GM12878 (cell line): Measurements from ENCODE around the gene AIFM1. TPM values are rescaled to one million over a fixed set of nuclear protein-coding genes. Genes with fewer than 3 reads are reported as not detected.
A peak's percentile ranks its signal among the peaks of the same experiment; 100 is the strongest.

Experiments
- CREB1 ChIP-seq: IDR thresholded peaks from 2 replicates; pipeline ENCODE4 v1.6.1; 2012; ENCODE audit warnings: low read depth, mild to moderate bottlenecking, inconsistent platforms
- CREM ChIP-seq: IDR thresholded peaks from 2 replicates; pipeline ENCODE4 v1.6.1; 2014; ENCODE audit warnings: antibody characterized with exemption, low read depth
- ETV6 ChIP-seq, 2 experiments: fragments of 450-650 bp in 1 of 2; IDR thresholded peaks in 1 of 2; conservative IDR thresholded peaks in 1 of 2; 2 replicates each; pipeline ENCODE4 v1.6.1; 2014; ENCODE audit warnings: antibody characterized with exemption in 1 of 2, borderline replicate concordance in 1 of 2, low read depth in 1 of 2, mild to moderate bottlenecking in 1 of 2, moderate library complexity in 1 of 2
- GABPA ChIP-seq: IDR thresholded peaks from 2 replicates; pipeline ENCODE4 v1.6.1; 2014; ENCODE audit warnings: antibody characterized with exemption, low read depth, mild to moderate bottlenecking, inconsistent platforms
- HDAC2 ChIP-seq: fragments of 200-600 bp; sonication (generic); IDR thresholded peaks from 2 replicates; pipeline ENCODE4 v1.6.1; 2017
- KDM1A ChIP-seq: fragments of 200-600 bp; sonication (generic); IDR thresholded peaks from 2 replicates; pipeline ENCODE4 v1.6.1; 2016; ENCODE audit warnings: borderline replicate concordance
- MYC ChIP-seq: IDR thresholded peaks from 2 replicates; pipeline ENCODE4 v1.6.1; 2011; ENCODE audit warnings: mild to moderate bottlenecking, low read length, moderate library complexity, inconsistent platforms; ENCODE audit not compliant: insufficient read depth, insufficient replicate concordance, insufficient read length, severe bottlenecking
- NR2F1 ChIP-seq: fragments of 450-650 bp; conservative IDR thresholded peaks from 2 replicates; pipeline ENCODE4 v1.6.1; 2017; ENCODE audit warnings: mild to moderate bottlenecking
- RUNX3 ChIP-seq: IDR thresholded peaks from 2 replicates; pipeline ENCODE4 v1.6.1; 2012; ENCODE audit warnings: low read length, inconsistent platforms
- SIN3A ChIP-seq: IDR thresholded peaks from 2 replicates; pipeline ENCODE4 v1.6.1; 2012; ENCODE audit warnings: low read depth, low read length, improper control_type of control experiment
- SP1 ChIP-seq: IDR thresholded peaks from one replicate; pipeline ENCODE4 v1.6.1; 2011; ENCODE audit warnings: low read depth, low read length
- TAF1 ChIP-seq: IDR thresholded peaks from 2 replicates; pipeline ENCODE4 v1.6.1; 2011; ENCODE audit warnings: mild to moderate bottlenecking, low read depth, low read length, borderline replicate concordance
- TCF12 ChIP-seq: IDR thresholded peaks from 2 replicates; pipeline ENCODE4 v1.6.1; 2011; ENCODE audit warnings: low read depth, mild to moderate bottlenecking, low read length
- TCF7 ChIP-seq: IDR thresholded peaks from 2 replicates; pipeline ENCODE4 v1.6.1; 2014; ENCODE audit warnings: antibody characterized with exemption, borderline replicate concordance
- ZBED1 ChIP-seq: IDR thresholded peaks from 2 replicates; pipeline ENCODE4 v1.6.1; 2016; ENCODE audit warnings: borderline replicate concordance
- ZBTB33 ChIP-seq: fragments of 450-650 bp; IDR thresholded peaks from 2 replicates; pipeline ENCODE4 v1.6.1; 2017; ENCODE audit warnings: mild to moderate bottlenecking
- ZNF687 ChIP-seq: fragments of 450-650 bp; IDR thresholded peaks from 2 replicates; pipeline ENCODE4 v1.6.1; 2017; ENCODE audit warnings: mild to moderate bottlenecking, moderate library complexity
- polyA plus RNA-seq, 11 experiments: library from polyadenylated mRNA; depleted of rRNA in 4 of 11; unstranded in 6 of 11; stranded (reverse) in 5 of 11; fragments of >200 nt; fragmentation: Nextera tagmentation in 4 of 11; fragmentation: Illumina TruSeq in 1 of 11; extraction: Ambion mirVana in 4 of 11; extraction: Trizol in 1 of 11; gene quantifications; 1 replicate in 1 of 11; 2 replicates in 10 of 11; pipeline versions ENCODE4 v1.2.1 to v1.2.3, GENCODE V29; 2011 to 2016; ENCODE audit warnings: inconsistent platforms in 2 of 11, missing spikeins in 2 of 11, low read depth in 1 of 11
- total RNA-seq, 4 experiments: library from RNA; depleted of rRNA in 3 of 4; stranded (reverse); fragments of >200 nt in 3 of 4; fragmentation: Illumina TruSeq in 1 of 4; extraction: Trizol in 1 of 4; gene quantifications; 2 replicates each; pipeline versions ENCODE4 v1.2.1 to v1.2.3, GENCODE V29; 2013 to 2021

The AIFM1 gene
- total and polyA plus RNA-seq, 10 of the 15 experiments (the other 5 are each of a cell fraction or from before 2014, with no cell fraction given), result 44.2 to 121 (median 80.0) TPM

GRCh38 chrX:130108647-130109428 is 56.8 kb downstream of the AIFM1 start (continued):
- TF ChIP-seq ZNF687, result no peak
- peak; percentile 37 for TF ChIP-seq RUNX3
- no peak for TF ChIP-seq SP1
- TF ChIP-seq TCF12, result 0 out of 2 replicates have a peak, but pooled peaks have one; percentile 43
- TF ChIP-seq ETV6 (conservative IDR thresholded peaks at IDR 0.05 in 1 of 2, IDR thresholded peaks at IDR 0.05 in 1 of 2; ENCODE audit: borderline replicate concordance in 1 of 2, low read depth in 1 of 2), result no peak
- TF ChIP-seq TCF7, result no peak
- no peak for TF ChIP-seq ZBED1
- no peak for TF ChIP-seq HDAC2
- TF ChIP-seq CREB1, result peak; percentile 61; the same call in 1 of the 2 replicates
- TF ChIP-seq ZBTB33, result no peak
- 0 out of 2 replicates have a peak, but pooled peaks have one; percentile 28 for TF ChIP-seq GABPA
- no peak for TF ChIP-seq MYC
- no peak for TF ChIP-seq KDM1A
- TF ChIP-seq SIN3A, result peak; percentile 73; the same call in 1 of the 2 replicates
- no peak for TF ChIP-seq TAF1
- peak; percentile 33; the same call in 1 of the 2 replicates for TF ChIP-seq CREM
- peak; percentile 82 for TF ChIP-seq NR2F1
